Mucosa of gallbladder (tissue), 1 donor: ENCODE data around the gene NTRK2. TPM values are rescaled to one million over a fixed set of nuclear protein-coding genes. Genes with fewer than 3 reads are reported as not detected.

Source experiments
- DNase-seq: peaks from one replicate; pipeline ENCODE4 v3.0.0-alpha.2; 2020; ENCODE audit warnings: low spot score
- total RNA-seq: library from RNA; stranded (reverse); gene quantifications from one replicate; pipeline ENCODE4 v1.2.1, GENCODE V29; 2021
- donor health status: DM: no; HTN: no; CAD: no.

Gene NTRK2
- total RNA-seq, 1 donor from 2014 or later = 33.2 TPM

- no peak for DNase-seq
Observed at GRCh38 chr9:84780385-84780784, 110.9 kb downstream of the NTRK2 start.

- DNase-seq = no peak
Observed at GRCh38 chr9:84781458-84781857, 111.9 kb downstream of the NTRK2 start.

GRCh38 chr9:84781931-84782866 is 112.7 kb downstream of the NTRK2 start:
- no peak for DNase-seq

- no peak for DNase-seq
Observed at GRCh38 chr9:84785792-84786547, 116.4 kb downstream of the NTRK2 start.

- DNase-seq = no peak
Observed at GRCh38 chr9:84788803-84789462, 119.4 kb downstream of the NTRK2 start.

- no peak for DNase-seq
Observed at GRCh38 chr9:84789463-84789830, 119.9 kb downstream of the NTRK2 start.

DNA sequence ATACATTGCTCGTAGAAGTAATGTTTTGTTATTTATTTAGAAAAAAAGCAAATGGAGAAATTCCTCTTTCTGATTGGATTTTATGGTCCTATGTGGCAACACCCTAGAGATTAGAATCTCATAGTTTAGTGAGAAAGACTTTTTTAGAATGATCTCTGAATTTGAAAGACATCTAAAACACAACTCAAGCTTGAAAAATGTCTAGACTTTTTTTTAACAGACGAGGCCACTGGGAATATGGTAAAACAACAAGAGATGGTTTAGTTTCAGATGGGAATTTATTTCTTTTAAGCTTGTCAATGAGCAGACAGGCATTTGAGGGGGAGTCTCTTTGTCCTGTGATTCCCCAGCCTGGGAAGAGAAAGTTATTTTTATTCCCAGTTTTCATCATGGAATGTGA is 122.1 kb downstream of the NTRK2 start:
- DNase-seq = no peak

- DNase-seq = no peak
Observed at GRCh38 chr9:84793251-84793650, 123.7 kb downstream of the NTRK2 start.

DNA sequence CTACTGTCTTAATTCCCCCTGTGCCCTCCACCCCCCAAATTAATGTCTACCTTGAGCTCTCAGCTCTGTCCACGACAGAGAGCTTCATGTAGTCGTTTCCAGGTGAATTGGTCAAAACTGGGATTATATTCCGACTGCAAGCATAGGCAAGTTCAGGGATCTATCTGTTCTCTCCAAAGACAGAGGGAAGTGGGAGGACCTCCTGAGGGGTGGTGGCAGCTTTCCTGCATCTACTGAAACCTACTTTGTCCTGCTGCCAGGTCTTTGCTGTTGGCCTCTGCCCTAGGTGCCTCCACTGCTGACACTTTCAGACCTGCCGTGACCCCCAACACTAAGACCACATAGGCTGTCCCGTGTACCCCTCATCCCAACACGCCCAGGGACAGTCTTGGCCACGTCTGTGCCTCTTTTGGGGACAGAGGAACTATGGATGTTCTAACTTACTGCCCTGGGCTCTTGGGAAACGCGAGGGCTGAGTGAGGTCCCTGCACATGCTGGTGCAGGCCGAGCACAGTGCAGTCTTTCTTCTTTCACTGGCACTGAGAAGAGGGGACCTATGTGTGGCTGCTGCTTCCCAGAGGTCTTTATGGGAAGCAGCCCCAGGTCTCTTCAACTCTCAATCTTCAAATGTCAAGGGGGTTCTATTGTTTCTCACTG is 125.6 kb downstream of the NTRK2 start:
- no peak for DNase-seq

GRCh38 chr9:84796404-84796803 is 126.9 kb downstream of the NTRK2 start:
- no peak for DNase-seq

DNA sequence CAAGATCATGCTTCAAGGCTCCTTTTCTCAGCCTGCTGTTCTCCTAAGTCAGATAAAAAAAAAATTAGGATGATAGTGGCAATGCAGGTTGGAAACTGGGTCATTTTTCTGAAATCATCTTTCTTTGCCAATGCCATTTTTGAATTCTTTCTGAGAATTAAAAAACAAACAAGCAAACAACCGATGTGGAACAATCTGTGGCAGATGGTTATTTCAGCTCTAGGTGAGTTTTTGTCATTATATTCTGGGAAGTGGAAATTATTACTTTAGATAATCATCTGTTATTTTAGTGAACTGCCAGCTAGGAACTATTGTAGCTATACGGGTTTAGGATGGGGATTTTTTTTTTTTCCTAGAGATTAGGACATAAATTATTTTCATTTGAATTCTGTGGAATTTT is 129.7 kb downstream of the NTRK2 start:
- no peak for DNase-seq

GRCh38 chr9:84804951-84805694 is 135.6 kb downstream of the NTRK2 start:
- DNase-seq = no peak

GRCh38 chr9:84807431-84807830 is 137.9 kb downstream of the NTRK2 start:
- DNase-seq = no peak

- DNase-seq = no peak
Observed at GRCh38 chr9:84807870-84808390, 138.4 kb downstream of the NTRK2 start.

- DNase-seq = no peak
Observed at GRCh38 chr9:84808416-84808815, 138.9 kb downstream of the NTRK2 start.

DNA sequence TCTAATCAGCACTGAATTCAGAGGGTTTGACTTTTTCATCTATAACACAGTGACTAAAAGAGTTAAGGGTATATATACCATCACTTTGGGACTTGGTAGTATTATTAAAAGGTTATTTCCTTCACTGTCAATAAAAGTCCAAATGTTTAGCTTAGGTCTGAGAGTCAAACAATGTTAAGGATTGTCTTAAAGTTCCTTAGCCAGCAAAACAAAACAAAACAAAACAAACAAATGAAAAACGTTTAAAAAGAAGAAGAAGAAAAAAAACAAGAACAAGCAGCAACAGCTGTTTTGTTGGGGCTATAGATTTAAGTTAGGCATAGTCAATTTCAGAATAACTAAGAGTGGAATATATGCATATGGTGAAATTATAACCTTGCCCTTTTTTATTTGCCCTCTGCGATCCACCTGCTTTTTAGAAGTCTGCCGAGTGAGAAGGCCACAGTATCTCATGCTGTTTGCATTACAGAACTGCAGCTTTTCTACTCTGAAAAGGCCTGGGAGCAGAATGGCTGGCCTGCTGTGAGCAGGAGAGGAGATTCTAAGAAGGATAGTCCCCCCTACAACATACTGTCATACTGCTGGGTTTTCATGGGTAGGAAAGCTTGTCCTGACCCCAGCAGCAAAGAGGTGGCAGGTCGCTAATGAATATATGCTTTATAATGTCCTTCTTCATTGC is 141.7 kb downstream of the NTRK2 start:
- DNase-seq = no peak

- no peak for DNase-seq
Observed at GRCh38 chr9:84811751-84812074, 142.2 kb downstream of the NTRK2 start.

GRCh38 chr9:84812355-84812754 is 142.8 kb downstream of the NTRK2 start:
- DNase-seq = no peak

DNA sequence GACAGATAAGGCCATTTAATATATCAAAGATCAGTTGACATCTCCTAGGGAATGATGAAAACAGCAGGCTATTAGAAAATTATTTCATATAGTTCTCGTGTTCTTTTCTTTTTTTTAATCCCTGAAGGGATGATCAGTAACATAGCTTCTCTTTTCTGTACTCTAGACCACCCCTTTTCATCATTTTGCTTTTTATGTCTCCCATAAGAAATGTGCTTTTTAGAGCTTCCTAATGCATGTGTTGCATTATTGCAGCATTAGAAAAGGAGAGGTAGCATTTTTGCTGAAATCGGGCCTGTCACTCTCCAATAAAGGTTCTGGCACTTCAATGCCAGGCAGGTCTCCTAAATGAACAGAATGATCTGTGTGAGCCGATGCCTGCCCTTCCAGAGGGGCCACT is 143.3 kb downstream of the NTRK2 start:
- no peak for DNase-seq

DNA sequence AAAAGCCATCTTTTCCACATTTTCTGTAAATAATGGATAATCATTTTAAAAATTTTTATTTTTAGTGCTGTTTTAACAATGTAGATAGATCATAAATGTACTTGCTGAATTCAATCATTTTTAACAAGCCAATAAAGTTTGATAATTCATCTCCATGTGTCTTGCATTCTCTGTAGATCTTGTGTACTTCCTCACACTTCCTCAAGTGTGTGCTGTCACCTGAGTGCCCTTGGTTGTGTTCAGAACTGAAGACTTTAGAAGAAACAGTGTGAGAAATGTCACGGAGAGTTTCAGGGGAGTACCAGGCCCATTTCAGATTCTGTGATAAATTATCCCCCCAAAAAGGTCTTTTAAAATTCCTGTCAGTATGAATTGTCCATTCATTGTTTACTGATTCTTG is 146.0 kb downstream of the NTRK2 start:
- DNase-seq = no peak

- no peak for DNase-seq
Observed at GRCh38 chr9:84817038-84817437, 147.5 kb downstream of the NTRK2 start.
